Myometrial cell (primary cell): ENCODE data around the gene GUCA1A. TPM values are rescaled to one million over a fixed set of nuclear protein-coding genes. Genes with fewer than 3 reads are reported as not detected.

ENCODE experiments used
- total RNA-seq: library from RNA; depleted of rRNA; stranded (reverse); fragments of >200 nt; gene quantifications from 2 replicates; pipeline ENCODE4 v1.2.3, GENCODE V29; 2015

GUCA1A gene
- total RNA-seq: 0.58 and 1.2 TPM in 2 replicates

DNA sequence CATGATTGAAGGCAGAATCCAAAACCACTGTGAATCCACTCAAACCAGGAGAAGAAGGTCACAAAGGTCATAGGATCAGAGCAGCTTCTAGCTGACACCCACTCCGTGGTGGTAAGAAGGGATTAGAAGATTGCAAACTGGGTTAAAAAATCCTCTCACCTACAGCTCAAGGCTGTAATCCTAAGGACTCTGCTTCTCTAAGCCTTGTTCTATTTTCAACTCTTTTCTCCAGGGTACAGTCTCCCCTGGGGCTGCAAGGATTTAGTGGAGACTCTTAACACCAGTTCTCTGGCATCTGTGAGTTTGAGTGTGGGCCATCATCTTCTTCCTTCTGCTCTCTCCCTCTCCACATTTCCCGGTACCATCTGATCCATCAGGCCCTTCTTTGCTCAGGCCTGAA is at the start of gene GUCA1A:
TSS of gene GUCA1A (plus strand) at position 264 of the 400 bp plus-strand sequence. CDS start 250 bp downstream, outside the sequence.

GRCh38 chr6:42142118-42142835 is 30.9 kb upstream of the GUCA1A start, which contains the start of gene C6orf132:
TSS of gene C6orf132 (minus strand) at chr6:42142620. CDS start at chr6:42142444, 176 bp downstream.

DNA sequence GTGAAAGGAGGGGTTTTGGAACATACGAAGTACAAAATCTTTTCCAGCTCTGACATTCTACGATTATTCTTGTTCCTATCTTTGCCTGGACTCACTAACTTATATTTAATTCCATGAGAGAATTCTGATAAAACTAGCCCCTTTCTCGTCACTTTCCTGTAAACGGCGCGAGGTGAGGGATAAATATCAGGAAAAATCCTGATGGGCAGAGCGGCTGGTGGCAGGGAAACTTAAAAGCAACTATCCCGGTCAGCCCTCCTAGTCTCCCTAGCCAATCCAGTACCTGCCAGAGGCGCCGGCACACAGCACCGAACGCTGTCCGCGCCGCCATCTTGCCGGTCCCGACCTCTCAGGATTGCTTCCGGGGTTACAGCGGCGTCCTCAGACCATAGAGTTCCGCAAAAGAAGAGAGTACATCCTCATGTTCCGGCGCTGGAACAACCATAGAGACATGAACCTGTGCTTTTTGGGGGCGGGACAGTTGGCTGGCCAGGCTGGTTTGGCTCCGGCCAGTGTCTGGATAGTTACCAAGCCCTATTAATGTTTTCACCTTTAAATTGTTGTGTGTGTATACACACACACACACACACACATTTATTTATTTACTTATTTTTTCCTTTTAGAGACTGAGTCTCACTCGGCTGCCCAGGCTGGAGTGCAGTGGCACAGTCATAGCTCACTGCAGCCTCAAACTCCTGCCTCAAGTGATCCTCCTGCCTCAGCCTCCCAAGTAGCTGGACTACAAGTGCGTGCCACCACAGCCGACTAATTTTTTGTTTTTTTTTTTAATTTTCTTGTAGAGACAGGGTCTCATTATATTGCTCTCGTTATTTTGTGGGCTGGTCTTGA is 44.6 kb downstream of the GUCA1A start, which contains the start of gene MRPS10:
TSS of gene MRPS10 (minus strand) at position 343 of the 849 bp plus-strand sequence. CDS start at position 331, 12 bp downstream.

Other genes starting within 250 kb of the GUCA1A start
- 118 and 119 TPM in 2 replicates for gene CCND3, start 231.6 kb upstream of the GUCA1A start, total RNA-seq
- gene TAF8, start 122.8 kb upstream of the GUCA1A start, total RNA-seq: 15.9 and 23.6 TPM in 2 replicates
- 3.0 and 6.9 TPM in 2 replicates for gene C6orf132, start 30.7 kb upstream of the GUCA1A start, total RNA-seq
- 0.58 TPM in 1 of 2 replicates, not detected in the other for gene GUCA1B, start 21.6 kb downstream of the GUCA1A start, total RNA-seq
- gene MRPS10, start 44.5 kb downstream of the GUCA1A start, total RNA-seq: 62.3 and 68.8 TPM in 2 replicates